Measurements from ENCODE around the gene PAPSS1. TPM values are rescaled to one million over a fixed set of nuclear protein-coding genes. Genes with fewer than 3 reads are reported as not detected.

Gene PAPSS1
- total RNA-seq = 10 to 100 TPM; 15.4 to 16.7 TPM
- long read RNA-seq, transcript PAPSS1-201 (12 exons, 2,731 nt) = major isoform, 23 of 26 reads
- long read RNA-seq, partial matches to known transcripts = 2 of 26 reads
- long read RNA-seq, other reads (novel, unspliced or antisense) = 1 of 26 reads

DNA sequence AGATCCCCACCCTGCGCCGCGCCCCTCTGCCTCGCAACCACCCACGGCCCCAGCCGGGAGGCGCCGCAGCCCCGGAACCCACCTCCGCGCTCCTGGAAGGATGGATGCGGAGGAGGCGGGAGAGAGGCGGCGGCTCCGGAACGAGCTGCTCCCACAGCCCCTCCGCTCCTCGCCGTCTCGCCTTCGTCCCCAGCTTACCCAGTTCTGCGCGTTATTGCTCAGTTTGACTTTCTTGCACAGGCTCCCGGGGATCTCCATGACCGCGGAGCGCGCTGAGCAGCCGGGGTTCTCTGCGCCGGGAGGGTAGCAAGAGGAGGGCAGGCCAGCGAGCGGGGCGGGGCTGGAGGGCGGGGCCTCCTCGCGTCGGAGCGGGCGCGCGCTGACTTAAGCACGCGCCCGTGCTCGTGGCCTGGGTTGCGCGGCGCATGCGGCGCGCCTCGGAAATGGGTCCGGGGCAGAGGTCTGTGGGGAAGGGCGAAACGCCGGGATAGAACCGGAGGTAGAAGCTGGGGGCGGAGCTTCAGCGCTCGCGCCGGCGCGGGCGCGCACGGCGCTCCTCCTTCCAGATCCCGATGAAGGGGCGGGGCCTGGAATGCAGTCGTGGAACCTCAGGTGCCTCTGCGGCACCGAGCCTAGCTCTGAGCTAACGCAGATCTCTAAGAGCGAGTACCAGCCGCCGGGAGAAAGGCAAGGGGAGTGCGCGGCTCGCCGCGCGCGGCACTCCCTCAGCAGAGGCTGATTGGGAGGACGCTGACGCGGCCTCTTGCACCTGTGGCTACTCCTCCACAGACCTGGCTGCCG, at the start of gene PAPSS1:
Gene PAPSS1, minus strand, starts transcription at position 313 of the 801 bp plus-strand sequence. Its CDS starts 55 bp downstream, at position 258.
- ATAC-seq (peak; percentile 98), DNase-seq (peak; percentile 98)
- intact Hi-C loops (cut with DNase I) = no loop called here

DNA sequence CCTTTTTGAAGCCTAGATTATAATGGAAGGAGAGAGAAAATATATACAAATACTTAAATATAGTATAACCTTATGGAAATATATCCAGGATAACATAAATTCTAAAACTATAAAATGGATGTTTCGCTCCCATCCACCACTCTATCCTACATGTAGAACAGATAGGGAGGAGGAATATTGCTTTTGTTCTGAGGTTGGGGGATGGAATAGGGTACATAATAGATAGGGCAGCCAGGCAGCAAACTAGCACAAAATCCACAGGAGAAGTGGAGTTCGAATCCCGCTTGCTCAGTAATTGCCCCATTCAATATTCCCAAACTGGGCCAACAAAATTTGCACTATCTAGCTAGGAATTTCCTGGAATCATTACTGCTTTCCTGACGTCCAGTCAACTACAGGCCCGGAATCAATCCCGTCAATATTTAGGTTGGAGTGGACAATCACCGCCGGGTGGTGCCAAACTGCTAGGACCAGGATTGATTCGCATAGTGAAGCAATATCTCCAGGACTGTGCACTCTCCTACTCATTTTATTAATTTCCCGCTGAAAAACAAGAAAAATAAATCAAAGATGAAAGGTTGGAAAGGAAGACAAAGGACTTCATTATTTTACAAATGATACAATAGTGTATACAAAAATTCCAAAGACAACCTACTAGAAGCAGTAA, 40.4 kb upstream of the PAPSS1 start:
- intact Hi-C loops (cut with DNase I) = no loop called here
- peak in 1 of 2 donors; percentile 39 for ATAC-seq

DNA sequence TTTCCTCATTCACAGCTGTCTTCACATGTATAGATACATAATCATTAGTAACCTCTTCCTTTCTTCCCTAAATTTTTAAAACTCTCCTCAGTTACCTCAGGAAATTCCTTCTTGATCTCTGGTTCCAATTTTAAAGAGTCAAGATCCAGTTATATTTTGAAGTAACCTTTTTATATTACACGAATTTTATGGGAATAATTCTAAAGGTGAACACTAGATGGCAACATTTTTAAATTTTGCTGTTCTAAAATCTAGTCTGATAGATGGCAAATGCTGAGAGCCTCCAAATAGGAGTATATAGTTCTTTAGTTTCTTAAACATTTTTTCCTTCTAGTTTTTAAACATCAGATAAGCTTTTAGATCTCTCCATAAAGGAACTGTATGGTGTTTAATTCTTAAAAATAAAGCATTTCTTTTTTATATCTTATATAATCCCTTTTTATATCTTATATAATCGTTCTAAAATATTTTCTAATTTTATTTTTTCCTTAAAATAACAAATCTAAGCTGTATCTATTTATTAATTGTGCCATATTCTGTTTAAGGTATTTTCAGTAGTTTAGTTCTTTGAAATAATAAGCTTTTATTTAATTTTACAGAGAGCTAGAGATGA, 37.9 kb upstream of the PAPSS1 start:
- DNase-seq (no peak), ATAC-seq (no peak)
- intact Hi-C loops (cut with DNase I) = loop anchor here (1.0 to 5.0 kb wide), 2 partner anchors 154 to 155 kb away; no protein-coding TSS in a partner anchor

More for the DNA sequence above, 40.4 kb upstream of the PAPSS1 start:
- peak; percentile 19 for DNase-seq

DNA sequence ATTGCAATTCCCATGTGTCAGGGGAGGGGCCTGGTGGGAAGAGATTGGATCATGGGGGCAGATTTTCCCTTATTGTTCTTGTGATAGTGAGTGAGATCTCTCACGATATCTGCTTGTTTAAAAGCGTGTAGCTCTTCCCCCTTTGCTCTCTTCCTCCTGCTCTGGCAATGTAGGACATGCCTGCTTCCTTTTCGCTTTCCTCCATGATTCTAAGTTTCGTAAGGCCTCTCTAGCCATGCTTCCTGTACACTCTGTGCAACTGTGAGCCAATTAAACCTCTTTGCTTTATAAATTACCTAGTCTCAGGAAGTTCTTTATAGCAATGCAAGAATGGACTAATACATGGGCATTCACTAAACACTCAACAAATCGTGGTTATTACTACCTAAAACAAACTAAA, 37.2 kb upstream of the PAPSS1 start:
- ATAC-seq (no peak), DNase-seq (no peak)
- intact Hi-C loops (cut with DNase I) = loop anchor here in 1 of 2 donors (5.0 kb wide), 1 partner anchor 155 kb away; no protein-coding TSS in a partner anchor

DNA sequence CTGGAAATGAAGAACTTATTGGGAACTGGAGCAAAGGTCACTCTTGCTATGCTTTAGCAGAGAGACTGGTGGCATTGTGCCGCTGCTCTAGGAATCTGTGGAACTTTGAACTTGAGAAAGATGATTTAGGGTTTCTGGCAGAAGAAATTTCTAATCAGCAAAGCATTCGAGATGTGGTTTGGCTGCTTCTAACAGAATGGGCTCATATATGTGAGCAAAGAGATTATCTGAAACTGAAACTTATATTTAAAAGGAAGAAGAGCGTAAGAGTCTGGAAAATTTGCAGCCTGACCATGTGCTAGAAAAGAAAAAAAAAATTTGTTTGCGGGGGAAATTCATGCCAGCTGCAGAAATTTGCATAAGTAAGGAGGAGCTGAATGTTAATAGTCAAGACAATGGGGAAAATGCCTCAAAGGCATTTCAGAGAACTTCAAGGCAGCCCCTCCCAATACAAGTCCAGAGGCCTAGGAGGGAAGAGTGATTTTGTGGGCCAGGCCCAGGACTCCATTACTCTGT, 35.9 kb upstream of the PAPSS1 start:
- no peak for ATAC-seq
- intact Hi-C loops (cut with DNase I) = loop anchor here in 1 of 2 donors (5.0 kb wide), 1 partner anchor 156 kb away; no protein-coding TSS in a partner anchor
- no peak for DNase-seq

DNA sequence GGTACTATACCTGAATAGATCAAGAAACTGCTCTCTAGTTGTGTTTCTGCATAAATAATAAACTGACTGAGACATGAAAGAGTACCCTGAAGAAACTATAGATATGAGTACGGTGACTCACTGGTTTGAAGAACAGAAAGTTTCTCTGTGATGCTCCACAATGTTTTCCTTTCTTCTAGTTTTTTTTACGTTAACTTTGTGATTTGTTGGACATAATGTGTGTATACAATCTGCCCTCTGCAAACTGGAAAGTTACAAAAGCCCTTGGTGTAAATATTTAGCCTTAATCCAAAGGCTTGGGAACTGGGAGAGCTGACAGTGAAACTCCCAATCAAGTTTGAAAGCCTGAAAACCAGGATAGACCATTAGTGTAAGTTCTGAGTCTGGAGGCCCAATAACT, 31.6 kb upstream of the PAPSS1 start:
- ATAC-seq = no peak
- intact Hi-C loops (cut with DNase I) = no loop called here
- no peak for DNase-seq

DNA sequence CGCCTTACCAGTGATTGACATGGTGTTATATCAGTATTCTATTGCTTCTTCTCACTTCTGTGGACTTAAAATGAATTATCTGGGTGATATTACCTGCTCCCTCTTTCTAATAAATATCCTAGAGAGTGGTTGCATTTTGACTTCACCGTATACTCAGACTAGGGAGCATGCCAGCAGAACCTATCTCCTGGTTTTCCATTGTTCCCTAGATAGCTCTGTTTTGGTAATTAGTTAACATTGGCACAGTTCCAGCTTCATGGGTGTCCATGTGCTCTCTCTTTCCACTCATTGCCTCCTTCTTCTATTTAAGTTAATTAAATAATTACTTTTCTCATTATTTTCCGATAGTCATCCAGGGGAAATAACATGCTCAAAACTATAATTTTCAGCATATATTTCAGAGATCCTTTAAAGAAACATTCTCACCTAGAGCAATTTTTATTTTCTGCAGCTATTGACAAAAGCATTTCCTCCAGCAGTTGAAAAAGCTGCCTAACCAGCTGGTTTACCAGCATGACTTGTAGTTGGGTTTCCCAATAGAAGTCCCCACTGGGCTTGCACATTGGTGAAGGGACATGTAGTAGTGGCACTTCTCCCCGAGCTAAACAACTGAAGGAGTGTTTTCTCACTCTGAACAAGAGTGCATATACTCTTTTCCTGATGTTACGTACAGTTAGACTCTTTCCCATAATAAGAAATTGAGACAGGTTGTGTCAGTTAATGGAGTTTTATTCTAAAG, 27.9 kb upstream of the PAPSS1 start:
- DNase-seq = no peak
- intact Hi-C loops (cut with DNase I) = no loop called here
- no peak for ATAC-seq

DNA sequence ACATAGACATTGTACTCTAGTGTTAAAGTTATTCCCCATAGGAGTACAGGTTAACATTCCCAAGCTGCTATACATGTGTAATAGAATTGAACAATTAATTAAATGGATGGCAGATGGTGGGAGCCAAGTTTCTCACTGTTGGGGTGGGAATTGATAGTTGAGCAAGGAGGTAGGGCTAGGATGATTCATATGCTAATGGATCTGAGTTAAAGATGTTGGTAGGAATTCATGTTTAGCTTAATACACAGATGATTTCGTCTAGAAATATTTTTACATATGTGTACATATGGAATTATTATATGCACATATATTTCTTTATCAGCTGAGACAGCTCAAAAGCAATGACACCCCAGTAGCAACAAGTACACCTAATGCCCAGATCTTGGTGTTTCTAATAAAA, 26.1 kb upstream of the PAPSS1 start:
- intact Hi-C loops (cut with DNase I) = no loop called here
- ATAC-seq = no peak
- DNase-seq = no peak

DNA sequence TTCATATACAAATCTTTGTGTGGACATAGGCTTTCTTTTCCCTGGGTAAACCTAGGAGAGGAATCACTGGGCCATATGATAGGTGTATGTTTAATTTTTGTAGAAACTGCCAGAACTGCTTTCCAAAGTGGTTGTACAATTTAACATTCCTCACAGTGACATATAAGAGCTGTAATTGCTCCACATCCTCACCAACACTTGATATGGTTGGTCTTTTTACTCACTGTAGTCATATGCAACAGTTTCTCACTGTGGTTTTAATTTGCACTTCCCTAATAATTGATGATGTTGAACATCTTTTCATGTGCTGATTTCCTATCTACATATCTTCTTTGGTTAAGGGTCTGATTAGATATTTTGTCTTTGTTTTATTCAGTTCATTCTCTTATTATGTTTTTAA, 24.5 kb upstream of the PAPSS1 start:
- intact Hi-C loops (cut with DNase I) = no loop called here
- ATAC-seq = no peak
- no peak for DNase-seq

DNA sequence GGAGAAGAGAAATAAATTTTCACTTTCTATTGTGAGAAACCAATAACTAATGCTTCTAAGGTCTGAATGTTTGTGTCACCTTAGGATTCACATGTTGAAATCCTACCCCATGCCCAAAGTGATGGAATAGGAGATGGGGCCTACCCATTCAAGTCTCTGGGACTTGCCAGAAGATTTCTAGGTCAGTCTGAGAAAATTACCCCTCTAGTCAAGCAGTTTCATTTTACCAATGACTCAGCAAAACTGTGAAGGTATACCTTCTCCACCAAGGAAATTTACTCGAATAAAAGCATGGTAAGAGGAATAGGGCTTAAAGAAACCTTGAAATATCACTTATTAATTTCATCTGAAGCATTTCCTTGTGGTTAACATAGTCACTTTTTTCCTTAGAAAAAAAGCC, 23.5 kb upstream of the PAPSS1 start:
- DNase-seq = no peak
- intact Hi-C loops (cut with DNase I) = no loop called here
- no peak for ATAC-seq

DNA sequence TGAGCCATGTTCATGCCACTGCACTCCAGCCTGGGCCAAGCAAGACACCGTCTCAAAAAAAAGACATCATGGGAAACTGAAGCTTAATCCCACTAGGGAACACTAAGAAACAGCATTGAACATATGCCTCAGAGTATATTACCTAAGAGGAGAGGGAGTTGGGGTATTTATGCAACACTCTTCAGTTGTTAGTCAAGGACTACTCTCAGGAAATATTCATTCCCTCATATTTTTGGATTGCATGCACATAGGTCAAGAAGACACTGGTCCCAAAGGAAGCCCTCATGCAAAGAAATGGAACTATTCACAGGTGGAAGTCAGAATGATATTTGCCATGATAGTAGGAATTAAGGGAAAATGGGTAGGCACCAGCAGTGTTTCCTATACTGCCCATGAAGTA, 22.8 kb upstream of the PAPSS1 start:
- intact Hi-C loops (cut with DNase I) = no loop called here
- ATAC-seq (no peak), DNase-seq (no peak)

DNA sequence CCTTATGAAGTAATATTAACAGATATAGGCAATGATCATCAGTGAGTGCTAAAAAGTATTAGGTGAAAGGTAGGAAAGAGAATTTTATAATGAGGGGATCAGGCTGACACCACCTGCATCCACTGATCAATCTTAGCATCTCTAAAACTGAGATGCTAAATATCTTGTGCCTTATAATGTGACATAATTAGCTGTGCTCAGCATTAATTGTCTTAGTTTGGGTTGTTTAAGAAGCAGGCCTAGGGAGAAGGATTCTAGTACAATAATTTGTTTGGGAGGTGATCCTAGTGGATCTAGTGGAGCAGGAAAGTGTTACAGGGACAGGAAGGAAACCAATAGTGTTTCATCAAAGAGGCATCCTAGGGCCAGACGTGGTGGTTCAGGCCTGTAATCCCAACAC, 22.2 kb upstream of the PAPSS1 start:
- intact Hi-C loops (cut with DNase I) = no loop called here
- DNase-seq (no peak), ATAC-seq (no peak)

DNA sequence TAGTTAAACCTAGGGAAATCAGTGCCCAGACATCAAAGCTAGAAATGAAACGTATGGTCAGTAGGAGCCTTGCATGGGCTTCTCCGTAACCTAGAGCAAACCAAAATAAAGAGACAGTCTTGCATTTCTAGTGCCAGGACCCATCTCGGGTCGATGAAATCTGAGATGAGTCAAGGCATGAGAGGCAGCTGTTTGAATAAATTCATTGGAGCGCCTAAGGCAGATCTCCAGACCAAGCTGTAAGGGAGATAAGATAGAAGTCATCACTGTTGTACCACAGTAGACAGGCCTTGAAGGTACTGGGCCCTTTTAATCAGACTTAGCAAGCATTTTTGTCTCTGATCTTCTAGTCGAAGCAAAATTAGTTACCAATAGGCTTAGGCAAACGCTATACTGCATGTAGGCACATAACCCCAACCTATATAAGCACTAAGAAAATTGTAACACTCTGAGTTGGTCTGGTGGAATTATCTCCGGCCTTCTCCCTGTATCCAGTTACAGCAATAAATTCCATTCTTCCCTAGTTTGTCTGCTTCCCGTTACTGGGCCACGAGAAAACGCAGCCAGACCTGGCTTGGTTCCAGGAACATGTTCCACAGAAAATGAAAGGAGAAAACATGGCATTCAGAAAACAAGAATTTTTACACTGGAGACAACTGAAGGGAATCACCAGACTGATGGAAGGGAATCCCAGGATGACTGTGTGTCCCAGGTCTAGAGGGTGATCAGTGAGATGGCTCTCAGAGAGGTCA, 21.1 kb upstream of the PAPSS1 start:
- DNase-seq (peak; percentile 65), ATAC-seq (peak; percentile 54 to 88)
- intact Hi-C loops (cut with DNase I) = no loop called here

DNA sequence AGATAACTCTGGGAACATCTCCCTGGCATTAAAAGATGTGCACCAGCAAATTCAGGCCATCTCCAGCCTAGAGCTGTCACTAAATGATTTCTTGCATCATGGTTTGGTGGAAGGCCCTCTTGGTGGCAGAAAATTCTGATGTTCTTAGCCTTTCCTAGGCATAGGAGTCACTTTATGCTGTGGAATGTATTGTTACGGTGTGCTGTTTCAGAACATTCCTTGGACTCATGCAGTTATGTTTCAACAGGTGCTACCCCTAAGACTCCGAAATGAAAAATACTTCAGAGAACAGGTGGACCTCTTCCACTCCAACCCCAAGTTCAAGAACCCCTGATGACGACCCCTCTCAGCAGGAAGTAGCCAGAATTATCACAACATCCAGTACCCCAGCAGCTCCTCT, 20.3 kb upstream of the PAPSS1 start:
- ATAC-seq (peak in 1 of 2 donors; percentile 13), DNase-seq (no peak)
- intact Hi-C loops (cut with DNase I) = no loop called here

DNA sequence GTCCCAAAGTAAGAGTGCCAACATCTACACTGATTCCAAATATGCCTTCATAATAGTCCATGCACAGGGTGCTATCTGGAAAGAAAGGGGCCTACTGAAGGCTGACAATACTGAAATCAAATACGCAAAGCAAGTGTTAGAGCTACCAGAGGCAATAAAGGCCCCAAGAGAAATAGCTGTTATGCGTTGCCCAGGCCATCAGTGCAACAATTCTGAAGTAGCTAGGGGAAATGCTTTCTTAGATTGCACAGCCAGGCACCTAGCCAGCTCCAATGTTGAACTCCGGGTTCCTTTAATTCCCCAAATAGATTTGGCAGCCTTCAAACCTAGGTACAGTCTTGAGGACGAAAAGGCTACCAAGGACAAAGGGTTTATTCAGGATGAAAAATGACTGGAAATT, 17.4 kb upstream of the PAPSS1 start:
- peak in 1 of 2 donors; percentile 52 for ATAC-seq
- no peak for DNase-seq
- intact Hi-C loops (cut with DNase I) = no loop called here

DNA sequence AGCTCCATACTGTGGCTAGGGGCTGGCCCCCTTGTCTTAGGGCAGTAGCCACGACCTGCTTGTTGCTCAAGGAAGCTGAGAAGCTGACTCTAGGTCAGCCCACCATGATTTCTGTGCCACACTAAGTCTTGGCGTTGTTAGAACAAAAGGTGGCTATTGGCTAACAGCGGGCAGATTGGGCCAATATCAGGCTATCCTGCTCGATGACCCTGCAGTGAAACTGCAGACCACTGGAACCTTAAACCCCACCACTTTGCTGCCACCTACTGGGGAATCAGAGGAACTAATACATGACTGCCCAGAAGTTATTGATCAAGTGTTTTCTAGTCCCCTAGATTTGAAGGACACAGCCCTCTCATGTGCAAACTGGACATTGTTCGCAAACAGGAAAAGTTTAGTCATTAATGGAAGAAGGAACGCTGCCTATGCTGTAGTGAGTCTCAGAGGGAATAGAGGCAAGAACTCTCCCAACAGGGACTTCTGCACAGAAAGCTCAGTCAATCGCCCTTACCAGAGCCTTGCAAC, 17.0 kb upstream of the PAPSS1 start:
- intact Hi-C loops (cut with DNase I) = no loop called here
- ATAC-seq (peak in 1 of 2 donors; percentile 29), DNase-seq (peak; percentile 22)

DNA sequence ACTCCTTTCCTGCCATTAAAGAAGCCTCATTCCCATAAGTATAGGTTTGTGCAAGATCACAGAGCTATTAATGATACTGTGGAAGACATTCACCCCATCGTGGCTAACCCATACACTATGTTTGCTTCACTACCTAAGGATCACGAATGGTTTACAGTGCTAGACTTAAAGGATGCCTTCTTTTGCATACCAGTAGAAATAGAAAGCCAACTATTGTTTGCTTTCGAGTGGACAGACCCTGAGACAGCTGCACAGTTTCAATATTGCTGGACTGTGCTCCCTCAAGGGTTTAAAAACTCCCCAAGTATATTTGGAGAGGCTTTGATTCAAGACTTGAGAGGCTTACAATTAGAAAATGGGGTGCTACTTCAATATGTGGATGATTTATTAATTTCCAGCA, 16.0 kb upstream of the PAPSS1 start:
- intact Hi-C loops (cut with DNase I) = no loop called here
- ATAC-seq (no peak), DNase-seq (no peak)

DNA sequence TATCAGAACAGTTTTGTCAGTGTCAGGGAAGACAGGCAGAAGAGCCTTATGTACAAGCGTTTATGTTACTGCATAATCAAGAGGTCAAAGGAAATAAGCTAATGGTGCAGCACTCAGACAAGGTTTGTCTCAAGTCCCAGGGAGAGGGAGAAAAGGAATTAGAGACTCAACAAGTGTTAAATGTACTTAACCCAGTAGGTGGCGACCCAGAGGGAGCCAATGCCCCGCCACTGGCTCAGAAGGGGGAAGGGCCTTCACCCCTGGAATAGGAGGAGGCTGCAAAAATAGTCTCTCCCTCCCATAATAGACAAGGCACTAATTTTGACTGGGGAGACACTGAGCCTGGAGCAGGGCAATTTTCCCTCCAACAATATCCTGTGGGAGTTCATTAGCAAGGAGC, 14.1 kb upstream of the PAPSS1 start:
- ATAC-seq (no peak), DNase-seq (no peak)
- intact Hi-C loops (cut with DNase I) = no loop called here

Measured in left cardiac atrium (tissue), 4 donors.